ENCODE measurements around the gene COBL.

COBL gene

GRCh38 chr7:51040787-51041186 is 275.8 kb downstream of the COBL start:
- no peak for TF ChIP-seq TAF1 (IDR thresholded peaks at IDR 0.05; ENCODE audit: borderline replicate concordance, insufficient read depth, low read length)
- TF ChIP-seq REST (IDR thresholded peaks at IDR 0.05; ENCODE audit: insufficient read depth in 1 of 2, low read depth in 2 of 2, low read length in 2 of 2) = no peak
- no peak for TF ChIP-seq SIN3A (IDR thresholded peaks at IDR 0.05; ENCODE audit: borderline replicate concordance, insufficient read depth, low read length)
- no peak for TF ChIP-seq FOXP2 (optimal IDR thresholded peaks at IDR 0.05; ENCODE audit: borderline replicate concordance, extremely low read depth, extremely low read length, insufficient read depth)
- TF ChIP-seq POLR2AphosphoS5 (IDR thresholded peaks at IDR 0.05; ENCODE audit: low read depth, low read length) = no peak

GRCh38 chr7:51038573-51038972 is 278.0 kb downstream of the COBL start:
- TF ChIP-seq POLR2AphosphoS5 (IDR thresholded peaks at IDR 0.05; ENCODE audit: low read depth, low read length) = no peak
- no peak for TF ChIP-seq SIN3A (IDR thresholded peaks at IDR 0.05; ENCODE audit: borderline replicate concordance, insufficient read depth, low read length)
- TF ChIP-seq REST (IDR thresholded peaks at IDR 0.05; ENCODE audit: insufficient read depth in 1 of 2, low read depth in 2 of 2, low read length in 2 of 2) = no peak
- no peak for TF ChIP-seq TAF1 (IDR thresholded peaks at IDR 0.05; ENCODE audit: borderline replicate concordance, insufficient read depth, low read length)
- TF ChIP-seq FOXP2 (optimal IDR thresholded peaks at IDR 0.05; ENCODE audit: borderline replicate concordance, extremely low read depth, extremely low read length, insufficient read depth) = no peak

- TF ChIP-seq REST (IDR thresholded peaks at IDR 0.05; ENCODE audit: insufficient read depth in 1 of 2, low read depth in 2 of 2, low read length in 2 of 2) = no peak
- TF ChIP-seq SIN3A (IDR thresholded peaks at IDR 0.05; ENCODE audit: borderline replicate concordance, insufficient read depth, low read length) = no peak
- TF ChIP-seq FOXP2 (optimal IDR thresholded peaks at IDR 0.05; ENCODE audit: borderline replicate concordance, extremely low read depth, extremely low read length, insufficient read depth) = no peak
- no peak for TF ChIP-seq TAF1 (IDR thresholded peaks at IDR 0.05; ENCODE audit: borderline replicate concordance, insufficient read depth, low read length)
- TF ChIP-seq POLR2AphosphoS5 (IDR thresholded peaks at IDR 0.05; ENCODE audit: low read depth, low read length) = no peak
Observed at GRCh38 chr7:51035716-51036115, 280.9 kb downstream of the COBL start.

GRCh38 chr7:51034521-51035264 is 281.9 kb downstream of the COBL start:
- no peak for TF ChIP-seq REST (IDR thresholded peaks at IDR 0.05; ENCODE audit: insufficient read depth in 1 of 2, low read depth in 2 of 2, low read length in 2 of 2)
- no peak for TF ChIP-seq FOXP2 (optimal IDR thresholded peaks at IDR 0.05; ENCODE audit: borderline replicate concordance, extremely low read depth, extremely low read length, insufficient read depth)
- no peak for TF ChIP-seq TAF1 (IDR thresholded peaks at IDR 0.05; ENCODE audit: borderline replicate concordance, insufficient read depth, low read length)
- TF ChIP-seq POLR2AphosphoS5 (IDR thresholded peaks at IDR 0.05; ENCODE audit: low read depth, low read length) = no peak
- no peak for TF ChIP-seq SIN3A (IDR thresholded peaks at IDR 0.05; ENCODE audit: borderline replicate concordance, insufficient read depth, low read length)

All from PFSK-1 (cell line).